ENCODE results near the gene DEDD2. TPM values are rescaled to one million over a fixed set of nuclear protein-coding genes. Genes with fewer than 3 reads are reported as not detected.

DEDD2 gene
- total and polyA plus RNA-seq, 10 of the 15 experiments (the other 5 are each of a cell fraction or from before 2014, with no cell fraction given), result 2.5 to 24.7 (median 17.6) TPM

DNA sequence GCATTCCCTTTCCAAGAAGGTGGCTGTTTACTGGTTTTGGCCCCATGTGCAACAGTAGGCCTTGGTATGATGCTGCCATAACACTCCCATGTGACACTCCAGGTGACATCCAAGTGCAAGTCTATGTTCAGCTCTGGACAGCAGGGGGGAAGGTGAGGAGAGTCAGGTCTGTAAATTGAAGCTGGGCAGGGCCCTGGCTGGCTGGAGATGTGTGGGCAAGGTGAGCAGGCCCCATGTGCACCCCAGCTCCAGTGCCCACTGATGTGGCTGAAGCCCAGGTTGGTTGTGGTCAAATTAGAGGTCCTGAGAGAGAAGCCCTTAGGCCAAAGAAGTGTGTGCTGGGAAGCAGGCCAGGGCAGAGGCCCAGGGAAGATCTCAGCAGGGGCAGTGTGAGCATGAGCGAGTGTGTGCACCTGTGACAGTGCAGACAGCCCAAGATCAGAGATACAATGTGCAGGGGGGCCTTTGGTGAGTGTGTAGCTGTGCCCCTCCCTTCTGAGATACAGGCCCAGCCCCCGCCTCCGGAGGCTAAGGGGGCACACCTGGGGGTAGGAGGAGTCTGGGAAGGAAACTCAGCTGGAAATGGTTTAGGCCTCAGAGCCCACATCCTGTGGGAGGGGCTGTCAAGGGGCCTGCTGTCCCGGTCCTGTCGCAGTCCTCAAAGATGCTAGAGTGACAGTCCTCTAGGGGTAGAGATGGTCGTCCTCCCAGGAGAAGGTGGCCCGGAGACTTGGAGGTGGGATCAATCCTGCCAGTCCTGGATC lies 18.6 kb downstream of the DEDD2 start:
- in situ Hi-C loops (cut with MboI) (no loop called here), intact Hi-C loops (cut with micrococcal nuclease; ENCODE audit: unreplicated experiment) (loop anchor here (1.0 to 5.0 kb wide), 3 partner anchors 67 to 126 kb away; partner anchors contain the start of genes MEGF8 and POU2F2)
- CTCF ChIA-PET, result interaction anchor here (1.0 to 3.0 kb wide), 11 partner anchors 11 to 90 kb away, joined by 3 to 10 read pairs (median 4); partner anchors contain the start of gene POU2F2
- H3K27me3 ChIP-seq (replicated peaks in 1 of 2; ENCODE audit: control insufficient read depth in 2 of 2, insufficient read depth in 2 of 2, low read length in 1 of 2), result no peaks in the 10 kb centered on the region
- FAIRE-seq, result no peak
- H3K4me2 ChIP-seq (ENCODE audit: control insufficient read depth, insufficient read depth), result peak overlapping the region; percentile 90
- ATAC-seq, result peak; percentile 65
- WGBS (ENCODE audit: insufficient coverage, insufficient replicate concordance, low lambda C conversion rate, missing lambda C conversion rate), result 0% methylated on average over 7 of the region's 7 CpGs
- no peak overlapping the region; the same call in 1 of the 2 replicates for H2AFZ ChIP-seq (ENCODE audit: control insufficient read depth, low read depth, low read length)
- SMC1A ChIA-PET (ENCODE audit: uncharacterized antibody, unreplicated experiment), result interaction anchor here (0.6 to 6.0 kb wide), 10 partner anchors 9 to 123 kb away, joined by 3 to 23 read pairs (median 4); partner anchors contain the start of genes GSK3A and ZNF574
- H3K36me3 ChIP-seq (ENCODE audit: control insufficient read depth in 2 of 2, insufficient read depth in 2 of 2, low read length in 1 of 2), result peaks cover 8 to 27% of the 10 kb centered on the region in 2 experiments; a peak in 3 of 4 replicates
- H3K4me1 ChIP-seq (ENCODE audit: control insufficient read depth, insufficient read depth, low read length), result peaks cover 59% of the 10 kb centered on the region
- H3K9ac ChIP-seq (ENCODE audit: control insufficient read depth, insufficient read depth, low read length), result peak overlapping the region; percentile 57
- RAD21 ChIA-PET (ENCODE audit: unreplicated experiment), result interaction anchor here (1.0 to 4.6 kb wide), 7 partner anchors 22 to 123 kb away, joined by 4 to 20 read pairs (median 5); partner anchors contain the start of genes GSK3A, PAFAH1B3, POU2F2 and PRR19
- no peaks in the 10 kb centered on the region; the same call in 2 of the 3 replicates for H3K9me3 ChIP-seq (replicated peaks; ENCODE audit: control insufficient read depth, insufficient read depth, low read length)
- TSS peak; percentile 44 for BruUV-seq (replicated peaks)
- POLR2A ChIA-PET, result interaction anchor here (0.6 to 1.6 kb wide), 6 partner anchors 9 to 497 kb away, joined by 3 to 9 read pairs (median 3); partner anchors contain the start of gene GSK3A
- DNase-seq (ENCODE audit: low read depth, low spot score), result peak; percentile 53
- H3K27ac ChIP-seq (ENCODE audit: control insufficient read depth, insufficient read depth), result peak overlapping the region; percentile 95
- no peaks in the 10 kb centered on the region for H4K20me1 ChIP-seq (ENCODE audit: control insufficient read depth, insufficient read depth)
- H3K4me3 ChIP-seq, result peak overlapping the region; percentile 41; the same call in 1 of the 2 replicates
- H3K79me2 ChIP-seq (ENCODE audit: control insufficient read depth, insufficient read depth, low read length), result peaks cover 9% of the 10 kb centered on the region
- TF ChIP-seq, protein P1, sequence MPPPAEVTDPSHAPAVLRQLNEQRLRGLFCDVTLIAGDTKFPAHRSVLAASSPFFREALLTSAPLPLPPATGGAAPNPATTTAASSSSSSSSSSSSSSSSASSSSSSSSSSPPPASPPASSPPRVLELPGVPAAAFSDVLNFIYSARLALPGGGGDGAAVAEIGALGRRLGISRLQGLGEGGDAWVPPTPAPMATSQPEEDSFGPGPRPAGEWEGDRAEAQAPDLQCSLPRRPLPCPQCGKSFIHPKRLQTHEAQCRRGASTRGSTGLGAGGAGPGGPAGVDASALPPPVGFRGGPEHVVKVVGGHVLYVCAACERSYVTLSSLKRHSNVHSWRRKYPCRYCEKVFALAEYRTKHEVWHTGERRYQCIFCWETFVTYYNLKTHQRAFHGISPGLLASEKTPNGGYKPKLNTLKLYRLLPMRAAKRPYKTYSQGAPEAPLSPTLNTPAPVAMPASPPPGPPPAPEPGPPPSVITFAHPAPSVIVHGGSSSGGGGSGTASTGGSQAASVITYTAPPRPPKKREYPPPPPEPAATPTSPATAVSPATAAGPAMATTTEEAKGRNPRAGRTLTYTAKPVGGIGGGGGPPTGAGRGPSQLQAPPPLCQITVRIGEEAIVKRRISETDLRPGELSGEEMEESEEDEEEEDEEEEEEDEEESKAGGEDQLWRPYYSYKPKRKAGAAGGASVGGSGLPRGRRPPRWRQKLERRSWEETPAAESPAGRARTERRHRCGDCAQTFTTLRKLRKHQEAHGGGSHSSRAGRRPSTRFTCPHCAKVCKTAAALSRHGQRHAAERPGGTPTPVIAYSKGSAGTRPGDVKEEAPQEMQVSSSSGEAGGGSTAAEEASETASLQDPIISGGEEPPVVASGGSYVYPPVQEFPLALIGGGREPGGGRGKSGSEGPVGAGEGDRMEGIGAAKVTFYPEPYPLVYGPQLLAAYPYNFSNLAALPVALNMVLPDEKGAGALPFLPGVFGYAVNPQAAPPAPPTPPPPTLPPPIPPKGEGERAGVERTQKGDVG (CRISPR knock-in tag; IDR thresholded peaks at IDR 0.05), result no peak
- TF ChIP-seq, protein P2, sequence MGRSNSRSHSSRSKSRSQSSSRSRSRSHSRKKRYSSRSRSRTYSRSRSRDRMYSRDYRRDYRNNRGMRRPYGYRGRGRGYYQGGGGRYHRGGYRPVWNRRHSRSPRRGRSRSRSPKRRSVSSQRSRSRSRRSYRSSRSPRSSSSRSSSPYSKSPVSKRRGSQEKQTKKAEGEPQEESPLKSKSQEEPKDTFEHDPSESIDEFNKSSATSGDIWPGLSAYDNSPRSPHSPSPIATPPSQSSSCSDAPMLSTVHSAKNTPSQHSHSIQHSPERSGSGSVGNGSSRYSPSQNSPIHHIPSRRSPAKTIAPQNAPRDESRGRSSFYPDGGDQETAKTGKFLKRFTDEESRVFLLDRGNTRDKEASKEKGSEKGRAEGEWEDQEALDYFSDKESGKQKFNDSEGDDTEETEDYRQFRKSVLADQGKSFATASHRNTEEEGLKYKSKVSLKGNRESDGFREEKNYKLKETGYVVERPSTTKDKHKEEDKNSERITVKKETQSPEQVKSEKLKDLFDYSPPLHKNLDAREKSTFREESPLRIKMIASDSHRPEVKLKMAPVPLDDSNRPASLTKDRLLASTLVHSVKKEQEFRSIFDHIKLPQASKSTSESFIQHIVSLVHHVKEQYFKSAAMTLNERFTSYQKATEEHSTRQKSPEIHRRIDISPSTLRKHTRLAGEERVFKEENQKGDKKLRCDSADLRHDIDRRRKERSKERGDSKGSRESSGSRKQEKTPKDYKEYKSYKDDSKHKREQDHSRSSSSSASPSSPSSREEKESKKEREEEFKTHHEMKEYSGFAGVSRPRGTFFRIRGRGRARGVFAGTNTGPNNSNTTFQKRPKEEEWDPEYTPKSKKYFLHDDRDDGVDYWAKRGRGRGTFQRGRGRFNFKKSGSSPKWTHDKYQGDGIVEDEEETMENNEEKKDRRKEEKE (IDR thresholded peaks at IDR 0.05), result no peak
- TF ChIP-seq BACH1 (IDR thresholded peaks at IDR 0.05; ENCODE audit: borderline replicate concordance) (0 out of 2 replicates have a peak, but pooled peaks have one; percentile 22), RUNX3 (IDR thresholded peaks at IDR 0.05; ENCODE audit: low read length) (peak; percentile 65), TCF12 (IDR thresholded peaks at IDR 0.05; ENCODE audit: low read depth, low read length) (peak; percentile 64; the same call in 1 of the 2 replicates), BRCA1 (IDR thresholded peaks at IDR 0.05; ENCODE audit: low read depth, low read length) (no peak), WRNIP1 (IDR thresholded peaks at IDR 0.05; ENCODE audit: borderline replicate concordance, low read depth, low read length) (no peak), CHD1 (IDR thresholded peaks at IDR 0.05; ENCODE audit: low read depth, low read length) (no peak), HDGF (IDR thresholded peaks at IDR 0.05) (peak; percentile 31; the same call in 1 of the 2 replicates), SMARCA5 (IDR thresholded peaks at IDR 0.05) (no peak), YBX1 (IDR thresholded peaks at IDR 0.05) (no peak)
- TF ChIP-seq, protein P3, sequence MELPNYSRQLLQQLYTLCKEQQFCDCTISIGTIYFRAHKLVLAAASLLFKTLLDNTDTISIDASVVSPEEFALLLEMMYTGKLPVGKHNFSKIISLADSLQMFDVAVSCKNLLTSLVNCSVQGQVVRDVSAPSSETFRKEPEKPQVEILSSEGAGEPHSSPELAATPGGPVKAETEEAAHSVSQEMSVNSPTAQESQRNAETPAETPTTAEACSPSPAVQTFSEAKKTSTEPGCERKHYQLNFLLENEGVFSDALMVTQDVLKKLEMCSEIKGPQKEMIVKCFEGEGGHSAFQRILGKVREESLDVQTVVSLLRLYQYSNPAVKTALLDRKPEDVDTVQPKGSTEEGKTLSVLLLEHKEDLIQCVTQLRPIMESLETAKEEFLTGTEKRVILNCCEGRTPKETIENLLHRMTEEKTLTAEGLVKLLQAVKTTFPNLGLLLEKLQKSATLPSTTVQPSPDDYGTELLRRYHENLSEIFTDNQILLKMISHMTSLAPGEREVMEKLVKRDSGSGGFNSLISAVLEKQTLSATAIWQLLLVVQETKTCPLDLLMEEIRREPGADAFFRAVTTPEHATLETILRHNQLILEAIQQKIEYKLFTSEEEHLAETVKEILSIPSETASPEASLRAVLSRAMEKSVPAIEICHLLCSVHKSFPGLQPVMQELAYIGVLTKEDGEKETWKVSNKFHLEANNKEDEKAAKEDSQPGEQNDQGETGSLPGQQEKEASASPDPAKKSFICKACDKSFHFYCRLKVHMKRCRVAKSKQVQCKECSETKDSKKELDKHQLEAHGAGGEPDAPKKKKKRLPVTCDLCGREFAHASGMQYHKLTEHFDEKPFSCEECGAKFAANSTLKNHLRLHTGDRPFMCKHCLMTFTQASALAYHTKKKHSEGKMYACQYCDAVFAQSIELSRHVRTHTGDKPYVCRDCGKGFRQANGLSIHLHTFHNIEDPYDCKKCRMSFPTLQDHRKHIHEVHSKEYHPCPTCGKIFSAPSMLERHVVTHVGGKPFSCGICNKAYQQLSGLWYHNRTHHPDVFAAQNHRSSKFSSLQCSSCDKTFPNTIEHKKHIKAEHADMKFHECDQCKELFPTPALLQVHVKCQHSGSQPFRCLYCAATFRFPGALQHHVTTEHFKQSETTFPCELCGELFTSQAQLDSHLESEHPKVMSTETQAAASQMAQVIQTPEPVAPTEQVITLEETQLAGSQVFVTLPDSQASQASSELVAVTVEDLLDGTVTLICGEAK (IDR thresholded peaks at IDR 0.05; ENCODE audit: borderline replicate concordance), result no peak

Measured in GM12878 (cell line).